Measurements from ENCODE around the gene DNLZ. TPM values are rescaled to one million over a fixed set of nuclear protein-coding genes. Genes with fewer than 3 reads are reported as not detected.

The DNLZ gene
- polyA plus RNA-seq, 2 of the 4 experiments (the other 2 are of a cell fraction): 8.0 to 19.9 TPM

- DNase-seq (ENCODE audit: low read depth in 1 of 2, low spot score in 1 of 2) (no peak), ATAC-seq (no peak), FAIRE-seq (no peak)
- POLR2A ChIA-PET: no interaction called here
- H3K9me3 ChIP-seq: no peaks in the 10 kb centered on the region
- no peak overlapping the region for H3K4me3 ChIP-seq
- H3K4me2 ChIP-seq: no peak overlapping the region
- CTCF ChIA-PET: interaction anchor here (0.5 to 4.9 kb wide), 7 partner anchors 9 to 267 kb away, joined by 3 to 27 read pairs (median 4); partner anchors contain the start of gene DNLZ
- peaks cover 12% of the 10 kb centered on the region for H3K4me1 ChIP-seq
- H3K27ac ChIP-seq: no peak overlapping the region
- WGBS (ENCODE audit: missing lambda C conversion rate): 89% methylated on average over 8 of the region's 8 CpGs
- TF ChIP-seq, protein P1, sequence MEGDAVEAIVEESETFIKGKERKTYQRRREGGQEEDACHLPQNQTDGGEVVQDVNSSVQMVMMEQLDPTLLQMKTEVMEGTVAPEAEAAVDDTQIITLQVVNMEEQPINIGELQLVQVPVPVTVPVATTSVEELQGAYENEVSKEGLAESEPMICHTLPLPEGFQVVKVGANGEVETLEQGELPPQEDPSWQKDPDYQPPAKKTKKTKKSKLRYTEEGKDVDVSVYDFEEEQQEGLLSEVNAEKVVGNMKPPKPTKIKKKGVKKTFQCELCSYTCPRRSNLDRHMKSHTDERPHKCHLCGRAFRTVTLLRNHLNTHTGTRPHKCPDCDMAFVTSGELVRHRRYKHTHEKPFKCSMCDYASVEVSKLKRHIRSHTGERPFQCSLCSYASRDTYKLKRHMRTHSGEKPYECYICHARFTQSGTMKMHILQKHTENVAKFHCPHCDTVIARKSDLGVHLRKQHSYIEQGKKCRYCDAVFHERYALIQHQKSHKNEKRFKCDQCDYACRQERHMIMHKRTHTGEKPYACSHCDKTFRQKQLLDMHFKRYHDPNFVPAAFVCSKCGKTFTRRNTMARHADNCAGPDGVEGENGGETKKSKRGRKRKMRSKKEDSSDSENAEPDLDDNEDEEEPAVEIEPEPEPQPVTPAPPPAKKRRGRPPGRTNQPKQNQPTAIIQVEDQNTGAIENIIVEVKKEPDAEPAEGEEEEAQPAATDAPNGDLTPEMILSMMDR (IDR thresholded peaks at IDR 0.05): no peak
- TF ChIP-seq EP300 (IDR thresholded peaks at IDR 0.05) (no peak), BHLHE40 (IDR thresholded peaks at IDR 0.05; ENCODE audit: low read depth, low read length) (no peak), TP53 (CRISPR knock-in tag; IDR thresholded peaks at IDR 0.05) (no peak), PHF8 (IDR thresholded peaks at IDR 0.05; ENCODE audit: borderline replicate concordance, low read depth) (no peak), EHF (CRISPR knock-in tag; IDR thresholded peaks at IDR 0.05) (no peak), RAD21 (conservative IDR thresholded peaks at IDR 0.05 in 1 of 2, IDR thresholded peaks at IDR 0.05 in 1 of 2) (no peak), CHD4 (IDR thresholded peaks at IDR 0.05; ENCODE audit: borderline replicate concordance) (no peak), JUN (IDR thresholded peaks at IDR 0.05) (no peak), MAX (IDR thresholded peaks at IDR 0.05) (no peak), SREBF2 (IDR thresholded peaks at IDR 0.05) (no peak), HOXA7 (CRISPR knock-in tag; IDR thresholded peaks at IDR 0.05) (no peak), ZNF302 (CRISPR knock-in tag; IDR thresholded peaks at IDR 0.05) (no peak), RFX5 (IDR thresholded peaks at IDR 0.05) (no peak), EHMT2 (IDR thresholded peaks at IDR 0.05; ENCODE audit: low read depth) (no peak), ZSCAN20 (CRISPR knock-in tag; IDR thresholded peaks at IDR 0.05) (no peak)
Observed at GRCh38 chr9:136376457-136376856, 12.9 kb upstream of the DNLZ start.

- ChIA-PET CTCF (interaction anchor here (1.0 to 2.9 kb wide), 5 partner anchors 11 to 29 kb away, joined by 3 to 26 read pairs (median 3); partner anchors contain the start of genes DNLZ and SNAPC4), POLR2A (interaction anchor here (1.3 kb wide), 1 partner anchor 12 kb away, joined by 6 read pairs; the partner anchor contains the start of gene DNLZ)
- Histone ChIP-seq H3K4me1 (peaks cover 12% of the 10 kb centered on the region), H3K4me3 (no peak overlapping the region), H3K27ac (no peak overlapping the region), H3K9me3 (no peaks in the 10 kb centered on the region), H3K4me2 (no peak overlapping the region)
- DNase-seq (ENCODE audit: low read depth in 1 of 2, low spot score in 1 of 2) (no peak), ATAC-seq (no peak), FAIRE-seq (no peak)
- WGBS (ENCODE audit: missing lambda C conversion rate): 91% methylated on average over 12 of the region's 12 CpGs
- TF ChIP-seq EHMT2 (IDR thresholded peaks at IDR 0.05; ENCODE audit: low read depth): no peak
- TF ChIP-seq RFX5 (IDR thresholded peaks at IDR 0.05): no peak
- no peak for TF ChIP-seq HMGXB4 (CRISPR knock-in tag; IDR thresholded peaks at IDR 0.05; ENCODE audit: borderline replicate concordance)
- TF ChIP-seq KDM5A (IDR thresholded peaks at IDR 0.05): no peak
- TF ChIP-seq NPAS2 (CRISPR knock-in tag; IDR thresholded peaks at IDR 0.05; ENCODE audit: borderline replicate concordance): no peak
- no peak for TF ChIP-seq EP300 (IDR thresholded peaks at IDR 0.05)
- no peak for TF ChIP-seq JUN (IDR thresholded peaks at IDR 0.05)
- no peak for TF ChIP-seq FOSL2 (IDR thresholded peaks at IDR 0.05)
- no peak for TF ChIP-seq FOSL2 (CRISPR knock-in tag; IDR thresholded peaks at IDR 0.05)
- TF ChIP-seq ESRRA (IDR thresholded peaks at IDR 0.05; ENCODE audit: borderline replicate concordance, low read length): no peak
- no peak for TF ChIP-seq E2F6 (IDR thresholded peaks at IDR 0.05; ENCODE audit: borderline replicate concordance, low read depth)
- TF ChIP-seq PHF8 (IDR thresholded peaks at IDR 0.05; ENCODE audit: borderline replicate concordance, low read depth): no peak
- no peak for TF ChIP-seq BHLHE40 (IDR thresholded peaks at IDR 0.05; ENCODE audit: low read depth, low read length)
- no peak for TF ChIP-seq PBX3 (IDR thresholded peaks at IDR 0.05)
- TF ChIP-seq, protein P2, sequence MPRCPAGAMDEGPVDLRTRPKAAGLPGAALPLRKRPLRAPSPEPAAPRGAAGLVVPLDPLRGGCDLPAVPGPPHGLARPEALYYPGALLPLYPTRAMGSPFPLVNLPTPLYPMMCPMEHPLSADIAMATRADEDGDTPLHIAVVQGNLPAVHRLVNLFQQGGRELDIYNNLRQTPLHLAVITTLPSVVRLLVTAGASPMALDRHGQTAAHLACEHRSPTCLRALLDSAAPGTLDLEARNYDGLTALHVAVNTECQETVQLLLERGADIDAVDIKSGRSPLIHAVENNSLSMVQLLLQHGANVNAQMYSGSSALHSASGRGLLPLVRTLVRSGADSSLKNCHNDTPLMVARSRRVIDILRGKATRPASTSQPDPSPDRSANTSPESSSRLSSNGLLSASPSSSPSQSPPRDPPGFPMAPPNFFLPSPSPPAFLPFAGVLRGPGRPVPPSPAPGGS (IDR thresholded peaks at IDR 0.05): no peak
- TF ChIP-seq CBX2 (IDR thresholded peaks at IDR 0.05; ENCODE audit: borderline replicate concordance, low read depth): no peak
- TF ChIP-seq MAFK (IDR thresholded peaks at IDR 0.05; ENCODE audit: partially characterized antibody): no peak
- TF ChIP-seq POLR2A (IDR thresholded peaks at IDR 0.05; ENCODE audit: low read length): no peak
- no peak for TF ChIP-seq ATOH8 (CRISPR knock-in tag; IDR thresholded peaks at IDR 0.05; ENCODE audit: low read depth)
- TF ChIP-seq RARB (CRISPR knock-in tag; IDR thresholded peaks at IDR 0.05): no peak
Observed at GRCh38 chr9:136375096-136375495, 11.6 kb upstream of the DNLZ start.

Data from A549 (cell line).